Esophagus squamous epithelium (tissue), 5 donors: ENCODE results near the gene FRMPD4. TPM values are rescaled to one million over a fixed set of nuclear protein-coding genes. Genes with fewer than 3 reads are reported as not detected.
A peak's percentile ranks its signal among the peaks of the same experiment; 100 is the strongest.

ENCODE experiments used
- DNase-seq: peaks from one replicate; lab custom pipeline; 2025; lab: John Stamatoyannopoulos, UW
- H3K27ac ChIP-seq, 4 donors: fragments of 200-600 bp; sonication (generic); one replicate each; pipeline ENCODE4 v1.5.1; 2016 to 2019; ENCODE audit warnings: mild to moderate bottlenecking in 1 of 4
- H3K27me3 ChIP-seq, 4 donors: fragments of 200-600 bp; sonication (generic); 1 replicate in 3 of 4; 2 replicates in 1 of 4; pipeline versions ENCODE4 v1.5.1 to v1.6.0; 2017 to 2021; ENCODE audit warnings: antibody characterized with exemption in 1 of 4
- H3K36me3 ChIP-seq, 3 donors: fragments of 200-600 bp; sonication (generic); one replicate each; pipeline ENCODE4 v1.5.1; 2016 to 2019
- H3K4me1 ChIP-seq, 3 donors: fragments of 200-600 bp; sonication (generic); one replicate each; pipeline ENCODE4 v1.5.1; 2017 to 2019
- H3K4me3 ChIP-seq, 4 donors: fragments of 200-600 bp; sonication (generic); 1 replicate in 3 of 4; 2 replicates in 1 of 4; pipeline ENCODE4 v1.5.1; 2016 to 2019; ENCODE audit warnings: mild to moderate bottlenecking in 2 of 4, moderate library complexity in 1 of 4
- H3K9me3 ChIP-seq, 3 donors: fragments of 200-600 bp; sonication (generic); one replicate each; pipeline ENCODE4 v1.5.1; 2016 to 2019
- CTCF ChIP-seq, 6 experiments: fragments of 450-650 bp in 4 of 6; fragments of 200-600 bp in 2 of 6; sonication (generic) in 2 of 6; IDR thresholded peaks; one replicate each; pipeline ENCODE4 v1.5.1; 2016 to 2019; ENCODE audit warnings: antibody characterized with exemption in 6 of 6, mild to moderate bottlenecking in 4 of 6, moderate library complexity in 4 of 6
- POLR2A ChIP-seq, 4 donors: fragments of 450-650 bp; IDR thresholded peaks; one replicate each; pipeline ENCODE4 v1.6.1; 2017; ENCODE audit warnings: antibody characterized with exemption in 4 of 4, mild to moderate bottlenecking in 4 of 4, moderate library complexity in 3 of 4
- WGBS, 2 donors: methylation state at CpG; one replicate each; pipeline ENCODE4 v1.1.5; 2018; 5-methylcytosine and 5-hydroxymethylcytosine counted together
- intact Hi-C: fragments of 100-400 bp; cut with DNase I; formaldehyde crosslinking; loops from one replicate; pipeline ENCODE4 v1.15.0; 2022
- total RNA-seq, 4 donors: library from RNA; depleted of rRNA; stranded (reverse); fragments of >200 nt; gene quantifications; one replicate each; pipeline ENCODE4 v1.1.0, GENCODE V29; 2016
- donor health status: DM: yes; HTN: yes; CAD: no.

The FRMPD4 gene
- under 1 TPM in 2 of 4 donors, not detected in 2; under 0.01 to 0.06 TPM for total RNA-seq

GRCh38 chrX:12138361-12139313, at the start of gene FRMPD4:
Gene FRMPD4, plus strand, starts transcription at chrX:12138473. Its CDS starts 499 bp downstream, at chrX:12138972.
- no peak within 1 kb of the TSS for H3K27ac ChIP-seq
- H3K9me3 ChIP-seq = no peaks in the 10 kb centered on the region
- H3K27me3 ChIP-seq = peaks cover 0 to 17% (median 0%) of the 10 kb centered on the region in 4 donors
- no peaks in the 10 kb centered on the region for H3K4me1 ChIP-seq
- no peak for TF ChIP-seq POLR2A (IDR thresholded peaks at IDR 0.05)
- TF ChIP-seq CTCF (IDR thresholded peaks at IDR 0.05) = no peak
- no peak for DNase-seq
- H3K36me3 ChIP-seq = no peaks in the 10 kb centered on the region
- intact Hi-C loops = no loop called here
- 45% methylated on average over 40 of the region's 80 CpGs; no CpG with 5 or more reads in 1 of the 2 donors for WGBS, 2 donors
- H3K4me3 ChIP-seq = peak within 1 kb of the TSS in 2 of 4 donors; percentile 33 to 51

DNA sequence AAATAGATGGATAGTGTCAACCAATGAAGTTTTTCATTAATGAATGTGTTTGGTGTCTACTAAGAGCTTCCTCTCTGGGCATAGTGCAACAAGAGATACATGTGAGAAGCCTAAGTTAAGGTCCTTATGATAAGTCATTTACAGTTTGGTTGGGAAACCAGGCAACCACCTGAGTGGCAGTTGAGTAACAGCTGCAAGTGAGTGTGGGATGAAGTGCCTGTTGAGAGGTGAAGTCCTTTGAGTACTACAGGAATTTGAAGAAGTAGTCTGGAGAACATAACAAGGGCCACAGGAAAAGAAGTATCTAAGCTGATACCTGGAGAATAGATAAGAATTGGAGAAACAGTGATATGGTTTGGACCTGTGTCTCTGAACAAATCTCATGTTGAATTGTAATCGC, 48.5 kb upstream of the FRMPD4 start:
- Histone ChIP-seq H3K4me3 (no peak overlapping the region), H3K4me1 (no peaks in the 10 kb centered on the region), H3K9me3 (no peaks in the 10 kb centered on the region), H3K27me3 (no peaks in the 10 kb centered on the region), H3K27ac (no peak overlapping the region), H3K36me3 (no peaks in the 10 kb centered on the region)
- WGBS, 2 donors = 85 to 94% methylated on average over 1 of the region's 1 CpG
- intact Hi-C loops = no loop called here
- DNase-seq = no peak
- TF ChIP-seq POLR2A (IDR thresholded peaks at IDR 0.05) (no peak), CTCF (IDR thresholded peaks at IDR 0.05) (no peak)

- Histone ChIP-seq H3K27ac (no peak overlapping the region), H3K9me3 (no peaks in the 10 kb centered on the region), H3K4me3 (no peak overlapping the region), H3K27me3 (no peaks in the 10 kb centered on the region), H3K36me3 (no peaks in the 10 kb centered on the region), H3K4me1 (no peaks in the 10 kb centered on the region)
- no peak for DNase-seq
- 24 to 77% methylated on average over 2 of the region's 2 CpGs for WGBS, 2 donors
- TF ChIP-seq POLR2A (IDR thresholded peaks at IDR 0.05) (no peak), CTCF (IDR thresholded peaks at IDR 0.05) (no peak)
- intact Hi-C loops = no loop called here
These were observed 25.0 kb upstream of the FRMPD4 start for GRCh38 chrX:12113321-12113720.

- Histone ChIP-seq H3K36me3 (no peaks in the 10 kb centered on the region), H3K9me3 (no peaks in the 10 kb centered on the region), H3K4me3 (no peak overlapping the region), H3K27ac (no peak overlapping the region), H3K4me1 (no peaks in the 10 kb centered on the region), H3K27me3 (no peaks in the 10 kb centered on the region)
- DNase-seq = no peak
- 31 to 54% methylated on average over 2 of the region's 2 CpGs for WGBS, 2 donors
- intact Hi-C loops = no loop called here
- TF ChIP-seq CTCF (IDR thresholded peaks at IDR 0.05) = no peak
- no peak for TF ChIP-seq POLR2A (IDR thresholded peaks at IDR 0.05)
These were observed 22.9 kb upstream of the FRMPD4 start for GRCh38 chrX:12115377-12115776.

DNA sequence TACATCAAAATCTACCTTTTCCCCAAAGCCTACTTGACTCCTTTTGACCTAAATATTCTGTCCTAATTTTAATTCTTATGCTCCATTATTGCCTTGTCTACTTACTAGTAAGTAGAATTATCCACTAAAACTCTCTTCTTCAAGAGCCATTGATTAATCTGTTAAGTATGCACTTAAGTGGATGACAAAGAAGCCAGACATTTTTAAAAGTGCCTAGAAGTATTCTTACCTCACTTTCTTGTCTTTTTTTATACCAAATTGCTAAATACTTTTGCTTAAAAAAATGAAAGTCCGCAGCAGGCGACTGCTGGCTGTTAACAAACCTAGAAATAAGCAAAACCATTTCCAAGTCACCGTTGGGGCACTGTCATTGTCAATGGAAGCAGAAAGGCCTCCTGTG, 20.1 kb upstream of the FRMPD4 start:
- no peaks in the 10 kb centered on the region for H3K4me1 ChIP-seq
- H3K27me3 ChIP-seq = no peaks in the 10 kb centered on the region
- no peak for DNase-seq
- TF ChIP-seq CTCF (IDR thresholded peaks at IDR 0.05) = no peak
- no peak for TF ChIP-seq POLR2A (IDR thresholded peaks at IDR 0.05)
- intact Hi-C loops = no loop called here
- WGBS, 2 donors = 55 to 70% methylated on average over 2 to 3 of the region's 3 CpGs
- H3K27ac ChIP-seq = no peak overlapping the region
- H3K4me3 ChIP-seq = no peak overlapping the region
- H3K36me3 ChIP-seq = no peaks in the 10 kb centered on the region
- H3K9me3 ChIP-seq = no peaks in the 10 kb centered on the region
